SKM-1 (cell line): Measurements from ENCODE around the gene SMCO1.
"Not testable (repeated sequence)": the region's sequence is repeated elsewhere in the genome, so short reads cannot be mapped to it uniquely, and the experiment has no call there.

Source experiments
- DNase-seq: peaks from one replicate; lab custom pipeline; 2025; ENCODE audit not compliant: unreplicated experiment; lab: John Stamatoyannopoulos, UW

Gene SMCO1

GRCh38 chr3:196514913-196515621 lies at the start of gene SMCO1:
Gene SMCO1 (minus strand): TSS chr3:196515346. CDS start chr3:196515209, 137 bp downstream.
- DNase-seq = no peak

GRCh38 chr3:196563721-196564225 lies 48.6 kb upstream of the SMCO1 start:
- DNase-seq = no peak

- no peak for DNase-seq
Measured at GRCh38 chr3:196559826-196560225, 44.7 kb upstream of the SMCO1 start.

- no peak for DNase-seq
Measured at GRCh38 chr3:196558476-196558875, 43.3 kb upstream of the SMCO1 start.

GRCh38 chr3:196557236-196557635 lies 42.1 kb upstream of the SMCO1 start:
- no peak for DNase-seq

GRCh38 chr3:196555295-196555694 lies 40.1 kb upstream of the SMCO1 start:
- DNase-seq = no peak

GRCh38 chr3:196554205-196554604 lies 39.1 kb upstream of the SMCO1 start:
- DNase-seq = peak; percentile 83

- DNase-seq = no peak
Measured at GRCh38 chr3:196553551-196553950, 38.4 kb upstream of the SMCO1 start.

- DNase-seq = no peak
Measured at GRCh38 chr3:196552253-196552652, 37.1 kb upstream of the SMCO1 start.

- not testable (repeated sequence) for DNase-seq
Measured at GRCh38 chr3:196550172-196550571, 35.0 kb upstream of the SMCO1 start.

GRCh38 chr3:196549312-196549711 lies 34.2 kb upstream of the SMCO1 start:
- DNase-seq = not testable (repeated sequence)

GRCh38 chr3:196547067-196547466 lies 31.9 kb upstream of the SMCO1 start:
- no peak for DNase-seq

- DNase-seq = no peak
Measured at GRCh38 chr3:196546537-196546936, 31.4 kb upstream of the SMCO1 start.

- no peak for DNase-seq
Measured at GRCh38 chr3:196544491-196544992, 29.4 kb upstream of the SMCO1 start.

GRCh38 chr3:196541684-196542445 lies 26.7 kb upstream of the SMCO1 start:
- no peak for DNase-seq

- DNase-seq = peak; percentile 25
Measured at GRCh38 chr3:196537319-196537984, 22.3 kb upstream of the SMCO1 start.

GRCh38 chr3:196533260-196533681 lies 18.1 kb upstream of the SMCO1 start:
- no peak for DNase-seq

GRCh38 chr3:196531418-196531817 lies 16.3 kb upstream of the SMCO1 start:
- no peak for DNase-seq

- peak; percentile 68 for DNase-seq
Measured at GRCh38 chr3:196528639-196529233, 13.6 kb upstream of the SMCO1 start.

GRCh38 chr3:196525141-196525540 lies 10.0 kb upstream of the SMCO1 start:
- DNase-seq = no peak

- DNase-seq = no peak
Measured at GRCh38 chr3:196524527-196524926, 9.4 kb upstream of the SMCO1 start.
